Limb (tissue), 2 donors: ENCODE measurements around the gene TEX19.
"Not testable (repeated sequence)": the region's sequence is repeated elsewhere in the genome, so short reads cannot be mapped to it uniquely, and the experiment has no call there.

Experiments used
- DNase-seq, 2 donors: peaks; one replicate each; pipeline ENCODE4 v3.0.0-alpha.2; 2016; ENCODE audit errors: extremely low spot score in 2 of 2

TEX19 gene

DNA sequence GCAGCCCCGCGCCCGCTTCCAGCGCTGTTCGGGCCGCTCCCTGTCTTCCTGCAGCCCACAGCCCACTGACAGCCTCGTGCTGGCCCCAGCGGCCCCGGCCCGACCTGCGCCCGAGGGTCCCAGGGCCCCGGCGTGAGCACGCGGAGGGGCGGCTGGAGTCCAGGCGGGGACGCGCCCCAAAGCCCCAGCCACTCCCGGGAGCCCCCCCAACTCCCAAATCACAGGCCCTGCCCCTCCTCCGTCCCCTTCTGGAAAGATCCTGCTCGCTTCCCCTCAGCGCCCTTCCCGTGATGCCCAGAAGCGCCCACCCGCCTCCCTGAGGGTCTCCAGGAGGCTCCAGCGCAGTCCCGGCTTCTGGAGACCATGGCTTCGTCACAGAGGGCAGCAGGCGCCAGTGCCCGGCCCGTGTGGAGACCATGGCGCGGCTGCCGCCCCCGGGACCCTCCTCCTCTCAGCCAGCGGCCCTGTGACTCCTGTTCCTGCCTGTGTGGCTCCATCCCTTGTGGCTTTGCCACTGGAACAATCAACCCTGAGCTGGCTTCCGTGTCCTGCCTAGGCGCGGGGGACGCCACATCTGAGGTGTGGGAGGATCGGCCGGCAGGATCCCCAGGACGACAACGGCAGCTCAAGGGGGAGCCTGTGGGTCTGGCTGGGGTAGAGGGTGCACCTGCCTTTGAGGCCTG, 16.5 kb downstream of the TEX19 start:
- no peak for DNase-seq

DNA sequence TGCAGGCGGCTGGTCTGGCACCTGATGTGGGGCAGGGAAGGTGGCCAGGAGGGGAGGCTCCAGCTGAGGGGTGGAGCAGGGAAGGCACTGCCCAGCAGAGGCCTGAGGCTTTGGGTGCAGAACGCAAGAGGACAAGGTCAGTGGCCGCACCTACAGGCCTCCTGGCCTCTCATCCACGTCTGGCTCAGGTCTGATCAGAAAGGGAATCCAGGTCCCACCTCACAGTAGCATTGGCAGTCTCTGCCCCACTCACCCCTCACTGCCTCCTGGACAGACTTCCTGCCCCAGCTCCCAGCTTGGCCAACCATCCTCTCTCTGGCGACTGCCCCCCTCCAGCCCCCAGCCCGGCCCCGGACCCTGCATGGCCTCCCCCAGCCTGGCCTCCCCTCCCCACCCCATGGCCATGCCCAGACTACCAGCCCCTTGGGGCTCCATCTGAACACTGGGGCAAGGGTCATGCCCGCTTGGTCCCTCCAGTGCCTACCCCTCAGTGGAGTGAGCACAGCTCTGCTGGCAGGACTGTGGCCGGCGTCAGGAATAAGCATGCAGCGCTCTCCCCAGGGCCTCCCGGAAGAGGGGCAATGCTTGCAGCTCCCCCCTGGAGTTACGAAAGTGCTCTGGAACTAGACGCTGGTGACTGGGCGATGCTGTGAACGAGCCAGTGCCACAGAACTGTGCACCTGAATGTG, 17.1 kb downstream of the TEX19 start:
- DNase-seq = no peak

DNA sequence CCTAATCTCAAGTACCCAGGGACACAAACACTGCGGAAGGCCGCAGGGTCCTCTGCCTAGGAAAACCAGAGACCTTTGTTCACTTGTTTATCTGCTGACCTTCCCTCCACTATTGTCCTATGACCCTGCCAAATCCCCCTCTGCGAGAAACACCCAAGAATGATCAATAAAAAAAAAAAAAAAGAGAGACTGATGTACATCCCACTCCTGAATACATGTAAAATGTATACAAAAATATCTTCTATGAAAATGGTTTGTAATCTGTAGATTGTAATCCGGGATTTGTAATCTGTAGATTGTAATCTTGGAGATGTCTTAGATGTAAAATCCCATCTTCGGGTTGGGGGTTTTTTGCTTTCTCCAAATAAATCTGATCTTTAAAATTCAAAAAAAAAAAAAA, 18.2 kb downstream of the TEX19 start:
- DNase-seq = not testable (repeated sequence)

DNA sequence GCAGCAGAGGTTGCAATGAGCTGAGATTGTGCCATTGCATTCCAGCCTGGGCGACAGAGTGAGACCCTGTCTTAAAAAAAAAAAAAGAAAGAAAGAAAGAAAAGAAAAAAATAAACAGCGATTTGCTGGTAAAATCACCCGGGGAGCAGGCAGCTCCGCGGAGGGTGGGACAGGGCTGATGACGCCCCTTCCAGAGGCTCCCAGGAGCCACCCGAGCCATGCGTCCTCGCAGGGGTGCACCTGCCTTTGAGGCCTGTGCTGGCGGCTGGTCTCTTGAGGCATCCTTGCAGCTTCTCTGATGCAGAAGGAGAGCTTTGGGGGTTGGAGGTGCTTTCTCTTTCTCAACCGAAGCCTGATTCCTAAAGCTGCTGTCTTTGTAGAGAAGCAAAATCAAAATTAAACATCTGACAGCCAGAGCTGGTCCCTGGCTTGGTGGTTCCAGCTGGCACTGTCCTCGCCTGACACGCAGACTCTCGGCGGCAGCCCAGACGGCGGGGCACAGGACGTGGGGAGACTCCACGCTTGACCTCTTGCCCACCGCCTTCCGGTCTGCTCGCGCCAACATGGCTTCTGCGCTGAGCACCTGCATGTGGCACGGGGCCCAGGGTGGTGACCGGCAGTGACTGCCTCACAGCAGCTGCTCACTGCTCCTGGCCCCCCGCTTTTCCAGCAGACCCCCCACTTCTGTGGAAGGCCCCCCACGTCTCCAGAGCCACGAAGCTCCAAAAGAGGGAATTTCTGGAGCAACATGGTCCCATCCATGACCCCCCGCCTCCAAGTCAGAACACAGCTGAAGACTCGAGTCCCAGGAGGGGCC, 19.1 kb downstream of the TEX19 start:
- no peak for DNase-seq

DNA sequence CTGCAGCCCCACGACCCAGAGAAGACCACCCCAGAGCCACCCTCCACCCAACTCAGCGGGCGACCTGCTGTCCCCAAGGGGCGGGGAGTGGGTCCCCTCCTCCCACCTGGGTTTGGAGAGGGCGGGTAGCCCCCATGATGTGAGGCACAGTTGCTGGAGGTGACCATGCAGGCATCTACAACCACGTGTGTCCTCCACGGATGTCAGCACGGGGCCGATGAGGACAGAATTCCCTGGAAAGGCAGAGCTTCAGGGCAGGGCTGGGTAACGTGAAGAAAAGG, 19.6 kb downstream of the TEX19 start:
- no peak for DNase-seq

DNA sequence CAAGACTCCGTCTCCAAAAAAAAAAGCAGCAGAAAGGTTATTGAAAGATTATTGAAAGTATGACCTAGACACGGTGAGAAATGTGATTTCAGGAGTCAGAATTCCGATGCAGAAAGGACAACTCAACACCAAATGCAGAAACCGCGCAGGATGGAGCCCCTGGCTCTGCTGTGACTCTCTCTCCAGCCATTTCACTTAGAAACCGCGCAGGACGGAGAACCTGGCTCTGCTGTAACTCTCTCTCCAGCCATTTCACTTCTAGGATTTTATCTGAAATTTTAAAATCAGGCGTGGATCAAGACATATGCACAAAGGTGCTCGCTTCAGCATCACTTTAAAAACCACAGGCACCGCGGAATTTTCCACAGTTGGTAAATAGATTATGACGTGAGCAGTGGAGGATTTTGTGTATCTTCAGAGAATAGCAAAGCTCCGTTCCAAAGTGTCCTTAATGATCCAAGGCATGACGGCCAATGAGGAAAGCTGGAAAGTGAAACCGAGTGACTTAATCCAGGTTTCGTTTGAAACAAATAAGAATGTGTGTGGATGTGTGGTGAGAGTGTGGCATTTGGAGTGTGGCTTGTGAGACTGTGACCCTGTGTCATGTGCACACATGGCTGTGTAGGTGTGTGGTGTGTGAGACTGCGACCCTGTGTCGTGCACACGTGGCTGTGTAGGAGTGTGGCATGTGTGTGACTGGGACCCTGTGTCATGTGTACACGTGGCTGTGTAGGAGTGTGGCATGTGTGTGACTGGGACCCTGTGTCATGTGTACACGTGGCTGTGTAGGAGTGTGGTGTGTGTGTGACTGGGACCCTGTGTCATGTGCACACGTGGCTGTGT, 22.0 kb downstream of the TEX19 start:
- DNase-seq = peak in 1 of 2 donors; percentile 52

DNA sequence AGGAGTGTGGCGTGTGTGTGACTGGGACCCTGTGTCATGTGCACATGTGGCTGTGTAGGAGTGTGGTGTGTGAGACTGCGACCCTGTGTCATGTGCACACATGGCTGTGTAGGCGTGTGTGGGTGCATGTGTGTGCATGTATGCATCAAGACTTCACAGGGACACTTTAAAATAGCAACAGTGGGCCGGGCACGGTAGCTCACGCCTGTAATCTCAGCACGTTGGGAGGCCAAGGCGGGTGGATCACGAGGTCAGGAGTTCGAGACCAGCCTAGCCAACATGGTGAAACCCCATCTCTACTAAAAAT, 22.6 kb downstream of the TEX19 start:
- not testable (repeated sequence) for DNase-seq

DNA sequence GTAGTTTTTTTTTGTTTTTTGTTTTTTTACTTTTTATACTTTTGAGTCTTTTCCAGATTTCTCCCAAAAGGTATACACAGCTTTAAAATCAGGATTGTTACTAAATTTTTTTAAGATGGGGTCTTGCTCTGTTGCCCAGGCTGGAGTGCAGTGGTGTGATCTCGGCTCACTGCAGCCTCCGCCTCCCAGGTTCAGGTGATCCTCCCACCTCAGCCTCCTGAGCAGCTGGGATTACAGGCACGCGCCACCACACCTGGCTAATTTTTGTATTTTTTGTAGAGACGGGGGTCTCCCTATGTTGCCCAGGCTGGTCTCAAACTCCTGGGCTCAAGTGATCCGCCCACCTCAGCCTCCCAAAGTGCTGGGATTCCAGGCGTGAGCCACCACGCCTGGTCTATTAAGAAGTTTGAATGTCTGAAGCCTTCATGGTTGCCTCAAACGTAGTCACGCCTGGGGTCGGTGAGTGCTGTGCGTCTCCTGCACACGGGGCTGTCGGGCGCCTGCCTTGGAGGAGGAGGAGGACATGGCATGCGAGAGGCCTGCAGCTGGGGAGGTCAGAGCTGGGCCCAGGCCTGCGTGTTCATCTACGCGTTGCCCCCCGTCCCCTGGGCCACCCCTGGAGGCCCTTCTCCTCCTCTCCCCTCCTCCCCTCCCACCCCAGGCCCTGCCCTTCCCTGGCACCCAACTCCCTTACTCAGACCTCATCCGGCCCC, 23.3 kb downstream of the TEX19 start:
- not testable (repeated sequence) for DNase-seq

DNA sequence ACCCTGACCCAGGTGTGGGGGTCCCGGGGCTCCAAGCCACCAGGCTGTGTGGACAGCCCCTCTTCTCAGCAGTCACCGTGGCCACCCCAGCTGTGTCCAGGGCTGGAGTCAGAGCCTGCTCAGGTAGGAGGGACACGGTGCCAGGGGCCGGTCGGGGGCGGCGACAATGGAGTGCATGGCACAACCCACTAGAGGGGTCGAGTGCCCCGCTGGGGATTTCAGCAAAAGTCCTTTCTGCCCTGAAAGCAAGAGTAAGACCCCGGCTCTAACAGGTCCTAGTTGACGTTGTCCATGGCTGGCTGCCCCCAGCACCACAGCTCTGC, 23.8 kb downstream of the TEX19 start:
- DNase-seq = no peak

DNA sequence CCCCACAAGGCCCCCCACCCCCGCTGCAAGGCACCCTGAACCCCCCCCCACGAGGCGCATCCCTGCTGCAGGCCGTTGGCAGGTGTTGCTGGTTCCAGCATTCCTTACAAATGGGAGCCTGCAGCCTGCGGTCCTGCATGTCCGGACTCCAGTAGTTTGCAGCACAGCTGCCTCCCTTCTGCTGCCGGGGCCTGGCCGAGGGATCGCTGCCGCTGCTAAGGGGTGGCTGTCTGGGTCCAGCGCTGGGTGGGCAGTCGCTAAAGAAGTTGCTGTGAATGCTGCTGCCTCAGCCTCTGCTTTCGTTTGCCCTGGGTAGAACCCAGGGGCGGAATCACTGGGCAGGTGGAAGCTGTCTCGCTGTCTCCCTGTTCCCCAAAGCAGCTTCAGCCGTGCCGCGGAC, 24.4 kb downstream of the TEX19 start:
- DNase-seq = no peak

DNA sequence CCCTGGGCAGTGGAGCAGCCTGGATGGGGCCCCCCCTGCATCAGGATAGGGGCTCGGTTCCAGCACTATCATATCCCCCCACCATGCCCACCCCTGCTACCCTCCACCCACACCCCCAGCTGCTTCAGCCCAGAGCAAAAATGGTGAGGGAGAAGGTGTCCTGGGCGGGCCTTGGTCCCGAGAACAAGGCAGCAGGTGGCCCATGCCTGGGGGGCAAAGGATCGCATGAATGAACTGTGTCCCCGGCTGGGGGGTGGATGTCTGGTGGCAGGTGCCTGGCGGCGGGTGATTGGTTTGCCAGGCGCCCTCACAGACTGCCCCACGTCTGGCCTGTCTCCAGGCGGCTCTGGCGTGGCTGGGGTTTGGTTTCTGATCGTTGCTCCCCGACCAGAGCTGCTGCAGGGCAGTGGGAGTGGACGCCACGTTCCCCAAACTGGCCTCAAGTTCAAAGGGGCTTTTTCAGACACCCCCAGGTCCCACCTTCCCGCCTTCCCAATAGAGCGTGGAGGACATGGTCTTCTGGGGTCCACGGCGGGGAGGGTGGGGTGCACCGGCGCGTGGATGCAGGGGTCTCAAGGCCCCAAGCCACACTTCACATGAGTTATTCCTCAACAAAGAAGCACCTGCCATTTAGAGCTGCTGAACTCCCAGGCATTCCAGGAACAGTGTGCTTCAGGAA, 25.1 kb downstream of the TEX19 start:
- DNase-seq = peak in 1 of 2 donors; percentile 48

DNA sequence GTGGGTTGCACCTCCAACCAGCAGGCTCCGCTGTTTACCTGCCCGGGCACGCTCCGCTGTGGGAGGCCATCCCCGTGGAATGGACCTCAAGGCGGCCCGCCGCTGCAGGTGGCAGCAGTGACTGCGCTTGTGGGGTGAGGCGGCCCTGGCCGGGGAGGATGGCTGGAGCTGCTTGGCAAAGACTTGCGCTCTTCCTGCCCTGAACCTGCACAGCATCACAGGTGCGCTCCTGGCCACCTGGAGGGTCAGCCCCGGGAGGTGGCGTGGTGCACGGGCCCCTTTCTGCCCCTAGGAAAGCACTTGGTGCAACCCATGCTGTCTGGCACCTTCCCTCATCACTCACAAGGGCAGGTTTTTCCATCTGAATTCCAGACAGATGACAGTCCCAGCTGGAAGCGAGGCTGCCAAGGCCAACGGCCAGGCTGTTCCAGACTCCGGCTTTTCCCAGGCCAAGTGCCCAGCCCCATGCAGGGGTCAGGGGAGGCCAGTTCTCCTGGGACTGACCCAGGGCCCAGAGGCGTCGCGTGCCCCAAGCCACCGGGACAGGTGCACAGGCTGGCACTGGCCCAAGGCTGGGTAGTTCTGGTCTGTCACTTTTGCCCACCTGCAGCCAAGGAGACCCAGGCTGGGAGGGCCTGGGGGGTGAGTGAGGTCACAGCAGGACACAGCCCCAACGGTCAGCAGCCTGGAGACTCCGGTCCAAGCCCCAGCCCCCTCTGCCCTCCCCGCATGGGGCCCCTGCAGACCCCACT, 25.9 kb downstream of the TEX19 start:
- no peak for DNase-seq

DNA sequence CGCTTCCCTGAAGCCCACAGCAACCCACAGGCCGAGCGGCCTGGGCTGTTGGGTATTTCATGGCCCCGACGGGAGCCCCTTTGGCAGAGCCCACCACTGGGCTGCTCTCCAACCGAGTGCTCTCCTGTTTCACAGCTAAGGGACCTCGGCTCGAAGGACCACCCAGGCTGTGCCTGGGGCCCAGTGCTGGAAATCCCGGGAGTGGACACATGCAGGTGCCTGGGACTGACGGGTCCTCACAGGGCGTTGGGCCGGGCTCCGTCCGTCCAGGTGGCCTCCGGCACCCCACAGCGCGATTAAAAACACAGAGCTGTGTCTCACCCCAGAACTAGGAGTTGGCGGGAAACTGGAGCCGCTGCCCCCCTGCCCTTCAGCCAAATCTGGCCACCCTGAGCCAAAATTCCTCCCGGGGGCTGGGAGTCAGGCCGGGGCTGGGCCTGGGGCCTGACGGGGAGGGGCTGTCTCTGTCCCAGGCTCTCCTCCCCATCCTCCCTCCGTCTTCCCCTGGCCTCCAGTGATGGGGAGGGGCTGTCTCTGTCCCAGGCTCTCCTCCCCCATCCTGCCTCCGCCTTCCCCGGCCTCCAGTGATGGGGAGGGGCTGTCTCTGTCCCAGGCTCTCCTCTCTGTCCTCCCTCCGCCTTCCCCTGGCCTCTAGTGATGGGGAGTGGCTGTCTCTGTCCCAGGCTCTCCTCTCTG, 26.7 kb downstream of the TEX19 start:
- peak; percentile 44 to 76 for DNase-seq

DNA sequence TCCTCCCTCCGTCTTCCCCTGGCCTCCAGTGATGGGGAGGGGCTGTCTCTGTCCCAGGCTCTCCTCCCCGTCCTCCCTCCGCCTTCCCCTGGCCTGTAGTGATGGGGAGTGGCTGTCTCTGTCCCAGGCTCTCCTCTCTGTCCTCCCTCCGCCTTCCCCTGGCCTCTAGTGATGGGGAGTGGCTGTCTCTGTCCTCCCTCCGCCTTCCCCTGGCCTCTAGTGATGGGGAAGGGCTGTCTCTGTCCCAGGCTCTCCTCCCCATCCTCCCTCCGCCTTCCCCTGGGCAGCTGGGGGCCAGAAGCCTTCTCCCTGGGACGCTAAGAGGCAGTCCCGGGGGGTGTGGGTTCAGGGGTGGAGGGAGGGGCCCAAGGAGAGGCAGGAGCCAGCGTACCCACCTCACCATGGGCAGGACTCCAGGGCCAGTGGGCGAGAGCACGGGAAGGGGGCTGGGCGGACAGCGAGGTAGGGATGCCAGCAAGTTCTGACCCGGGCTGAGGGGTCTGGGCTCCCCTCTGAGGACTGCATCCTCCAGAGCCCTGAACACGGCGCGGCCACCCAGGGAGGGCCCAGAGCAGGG, 27.3 kb downstream of the TEX19 start:
- DNase-seq = no peak

DNA sequence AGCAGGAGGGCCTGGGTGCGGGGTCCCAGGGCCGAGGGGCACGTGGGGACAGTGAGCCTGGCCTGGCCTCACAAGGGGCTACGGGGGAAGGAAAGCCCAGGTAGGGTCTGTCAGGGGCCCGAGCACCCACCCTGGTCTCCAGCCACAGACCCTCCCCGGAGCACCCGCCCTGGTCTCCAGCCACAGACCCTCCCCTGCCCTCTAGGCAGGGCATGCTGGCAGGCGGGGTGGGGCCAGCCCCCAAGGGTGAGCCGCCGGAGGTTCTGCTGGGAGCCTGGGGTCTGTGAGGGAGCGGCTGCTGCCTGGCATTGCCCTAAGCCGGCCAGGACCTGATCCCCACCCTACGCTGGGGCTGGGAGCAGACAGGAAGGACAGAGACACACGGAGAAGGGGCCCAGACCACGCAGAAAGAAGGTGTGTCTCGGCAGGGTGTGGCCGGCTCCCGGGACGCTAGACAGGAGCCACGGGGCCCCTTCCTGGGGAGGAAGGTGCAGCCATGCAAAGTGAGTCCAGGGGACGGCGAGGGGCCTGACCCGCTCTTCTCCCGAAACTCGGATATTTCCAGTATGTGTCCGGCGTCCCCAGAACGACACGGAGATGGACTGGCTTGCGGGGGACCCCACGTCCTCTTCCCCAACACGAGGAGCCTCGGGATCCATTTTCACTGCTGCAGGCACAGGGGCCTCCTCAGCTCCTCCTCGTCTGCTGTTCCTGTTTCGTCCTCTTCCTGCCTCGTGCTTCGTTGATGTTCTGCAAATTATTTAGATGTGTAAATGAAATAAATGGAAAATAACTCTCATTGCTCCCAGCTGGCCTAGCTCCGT, 28.0 kb downstream of the TEX19 start:
- no peak for DNase-seq

DNA sequence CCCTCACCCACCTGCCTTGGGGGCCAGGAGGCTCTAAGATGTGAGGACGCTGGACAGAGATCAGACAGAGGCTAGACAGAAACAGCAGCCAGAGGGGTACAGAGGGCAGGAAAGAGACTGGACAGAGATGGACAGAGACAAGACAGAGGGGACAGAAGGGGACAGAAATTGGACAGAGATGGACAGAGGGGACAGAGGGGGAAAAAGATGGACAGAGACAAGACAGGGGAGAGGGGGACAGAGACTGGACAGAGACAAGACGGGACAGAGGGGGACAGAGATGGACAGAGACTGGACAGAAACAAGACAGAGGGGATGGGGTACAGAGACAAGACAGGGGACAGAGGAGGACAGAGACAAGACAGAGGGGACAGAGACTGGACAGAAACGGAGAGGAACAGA, 28.7 kb downstream of the TEX19 start:
- DNase-seq = no peak

DNA sequence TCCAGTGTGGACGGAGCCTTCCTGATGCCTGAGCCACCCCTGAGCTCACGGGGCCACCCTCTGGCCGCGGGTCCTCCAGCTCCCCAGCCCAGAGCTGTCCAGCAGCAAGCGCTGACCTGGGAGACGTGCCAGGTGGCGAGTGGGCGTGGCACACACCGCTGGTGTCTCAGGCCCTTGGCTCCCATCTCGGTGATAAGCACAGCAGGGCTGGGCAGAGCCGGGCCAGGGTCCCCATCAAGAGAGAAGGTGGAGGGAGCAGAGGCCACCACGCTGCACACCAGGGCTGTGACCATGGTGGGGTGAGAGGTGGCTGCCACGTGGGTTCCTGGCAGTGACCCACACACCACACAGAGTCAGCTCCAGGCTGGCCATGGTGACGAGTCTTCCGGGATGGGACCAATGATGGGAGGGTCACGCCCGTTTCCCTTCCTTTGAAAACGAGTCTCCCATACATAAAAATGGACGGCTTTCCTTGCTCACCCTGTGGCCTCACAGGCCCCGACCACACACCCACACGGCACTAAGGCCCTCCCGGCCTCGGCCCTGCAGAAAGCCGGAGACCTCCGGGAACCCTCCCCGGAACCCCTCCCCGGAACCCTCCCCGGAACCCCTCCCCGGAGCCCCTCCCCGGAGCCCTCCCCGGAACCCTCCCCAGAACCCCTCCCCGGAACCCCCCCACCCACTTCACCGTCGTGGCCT, 29.3 kb downstream of the TEX19 start:
- no peak for DNase-seq

DNA sequence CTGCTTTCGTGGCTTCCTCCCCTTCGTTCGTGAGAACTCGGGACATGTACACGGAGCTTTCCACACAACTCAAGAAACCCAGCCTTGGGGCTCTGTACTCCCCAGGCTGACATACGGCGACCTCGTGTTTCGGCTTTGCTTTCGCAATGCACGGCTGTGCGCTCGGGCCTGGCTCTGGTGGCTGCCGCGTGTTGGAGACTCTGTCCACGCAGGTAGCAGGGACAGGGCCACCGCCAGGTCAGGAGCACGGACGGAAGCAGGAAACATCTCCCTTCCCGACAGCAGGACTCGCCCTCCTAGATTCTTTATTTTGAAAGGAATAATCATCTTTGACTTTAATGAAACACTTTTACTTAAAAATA, 29.9 kb downstream of the TEX19 start:
- DNase-seq = no peak
